Mesodermal cell (in vitro differentiated cells): ENCODE data around the gene MRPL51.
"Not testable (repeated sequence)": the region's sequence is repeated elsewhere in the genome, so short reads cannot be mapped to it uniquely, and the experiment has no call there.

Experiments used
- H3K27ac ChIP-seq: 2 replicates; pipeline ENCODE4 v1.7.0; 2013; ENCODE audit warnings: mild to moderate bottlenecking, low read depth, low read length, moderate library complexity; ENCODE audit not compliant: severe bottlenecking
- H3K36me3 ChIP-seq: 2 replicates; pipeline ENCODE4 v1.7.1; 2013; ENCODE audit warnings: mild to moderate bottlenecking, low read length, moderate library complexity; ENCODE audit not compliant: control insufficient read depth, insufficient read depth
- H3K4me1 ChIP-seq: one replicate; pipeline ENCODE4 v1.7.1; 2013; ENCODE audit warnings: mild to moderate bottlenecking, low read length; ENCODE audit not compliant: insufficient read depth, control insufficient read depth, poor library complexity, severe bottlenecking
- H3K4me3 ChIP-seq: 2 replicates; pipeline ENCODE4 v1.7.0; 2013; ENCODE audit warnings: low read length, control low read depth, mild to moderate bottlenecking; ENCODE audit not compliant: insufficient read depth, poor library complexity, severe bottlenecking; ENCODE audit errors: extremely low read depth
- H3K9me3 ChIP-seq: 2 replicates; pipeline ENCODE4 v1.7.1; 2013; ENCODE audit warnings: mild to moderate bottlenecking, low read length, moderate library complexity; ENCODE audit not compliant: control insufficient read depth
- WGBS, 2 experiments: methylation state at CpG; one replicate each; pipeline ENCODE4 v1.1.5; 2013; ENCODE audit warnings: missing lambda C conversion rate in 2 of 2; ENCODE audit not compliant: insufficient coverage in 2 of 2; 5-methylcytosine and 5-hydroxymethylcytosine counted together

The MRPL51 gene

GRCh38 chr12:6508087-6508486, 15.0 kb upstream of the MRPL51 start:
- H3K27ac ChIP-seq, result no peak overlapping the region
- 92 to 93% methylated on average over 4 of the region's 7 CpGs for WGBS, 2 experiments
- peaks cover 78% of the 10 kb centered on the region for H3K36me3 ChIP-seq

GRCh38 chr12:6507102-6507998, 14.3 kb upstream of the MRPL51 start:
- Histone ChIP-seq H3K4me3 (no peak overlapping the region), H3K4me1 (peaks cover 18% of the 10 kb centered on the region), H3K9me3 (no peaks in the 10 kb centered on the region), H3K36me3 (peaks cover 77% of the 10 kb centered on the region), H3K27ac (peak overlapping the region; percentile 48)
- WGBS, 2 experiments, result 67 to 84% methylated on average over 9 of the region's 12 CpGs

More at GRCh38 chr12:6508087-6508486, 15.0 kb upstream of the MRPL51 start:
- Histone ChIP-seq H3K9me3 (no peaks in the 10 kb centered on the region), H3K4me1 (peaks cover 18% of the 10 kb centered on the region), H3K4me3 (no peak overlapping the region)

- Histone ChIP-seq H3K4me3 (no peak overlapping the region), H3K4me1 (peaks cover 3% of the 10 kb centered on the region), H3K36me3 (peaks cover 95% of the 10 kb centered on the region), H3K27ac (no peak overlapping the region), H3K9me3 (no peaks in the 10 kb centered on the region)
- 98 to 100% methylated on average over 2 of the region's 2 CpGs for WGBS, 2 experiments
Observed at GRCh38 chr12:6500466-6500865, 7.4 kb upstream of the MRPL51 start.

DNA sequence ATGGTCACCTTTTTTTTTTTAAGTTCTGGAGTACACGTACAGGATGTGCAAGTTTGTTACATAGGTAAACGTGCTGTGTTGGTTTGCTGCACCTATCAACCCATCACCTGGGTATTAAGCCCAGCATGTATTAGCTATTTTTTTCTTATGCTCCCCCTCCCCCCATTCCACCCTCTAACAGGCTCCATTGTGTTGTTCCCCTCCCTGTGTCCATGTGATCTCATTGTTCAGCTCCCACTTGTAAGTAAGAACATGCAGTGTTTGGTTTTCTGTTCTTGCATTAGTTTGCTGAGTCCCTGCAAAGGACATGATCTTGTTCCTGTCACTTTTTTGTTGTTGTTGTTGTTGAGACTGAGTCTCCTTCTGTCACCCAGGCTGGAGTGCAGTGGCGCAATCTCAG, 4.2 kb upstream of the MRPL51 start:
- H3K4me1 ChIP-seq, H3K9me3 ChIP-seq, H3K27ac ChIP-seq, H3K4me3 ChIP-seq: not testable (repeated sequence)
- H3K36me3 ChIP-seq, result peaks cover 69% of the 10 kb centered on the region
- 100% methylated on average over 1 of the region's 3 CpGs; no CpG with 5 or more reads in 1 of the 2 experiments for WGBS, 2 experiments

DNA sequence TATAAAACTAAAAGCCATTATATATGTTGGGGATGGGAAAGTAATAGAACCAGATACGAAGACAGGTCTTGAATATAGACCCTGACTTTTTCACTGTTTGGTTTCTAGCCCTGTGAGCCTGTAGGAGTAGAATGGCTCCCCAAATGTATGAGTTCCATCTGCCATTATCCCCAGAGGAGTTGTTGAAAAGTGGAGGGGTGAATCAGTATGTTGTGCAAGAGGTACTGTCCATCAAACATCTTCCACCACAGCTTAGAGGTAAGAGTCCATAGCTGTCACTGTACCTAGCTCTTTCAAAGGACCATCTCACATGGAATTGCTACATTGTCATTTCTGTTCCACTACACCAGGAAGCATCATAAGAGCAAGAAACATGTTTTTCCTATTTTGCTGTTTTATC, 1.9 kb upstream of the MRPL51 start:
- Histone ChIP-seq H3K27ac (no peak overlapping the region), H3K36me3 (peaks cover 61% of the 10 kb centered on the region), H3K4me1 (peaks cover 11% of the 10 kb centered on the region), H3K4me3 (peak overlapping the region; percentile 87), H3K9me3 (no peaks in the 10 kb centered on the region)
- WGBS, 2 experiments, result 75 to 100% methylated on average over 1 of the region's 1 CpG

DNA sequence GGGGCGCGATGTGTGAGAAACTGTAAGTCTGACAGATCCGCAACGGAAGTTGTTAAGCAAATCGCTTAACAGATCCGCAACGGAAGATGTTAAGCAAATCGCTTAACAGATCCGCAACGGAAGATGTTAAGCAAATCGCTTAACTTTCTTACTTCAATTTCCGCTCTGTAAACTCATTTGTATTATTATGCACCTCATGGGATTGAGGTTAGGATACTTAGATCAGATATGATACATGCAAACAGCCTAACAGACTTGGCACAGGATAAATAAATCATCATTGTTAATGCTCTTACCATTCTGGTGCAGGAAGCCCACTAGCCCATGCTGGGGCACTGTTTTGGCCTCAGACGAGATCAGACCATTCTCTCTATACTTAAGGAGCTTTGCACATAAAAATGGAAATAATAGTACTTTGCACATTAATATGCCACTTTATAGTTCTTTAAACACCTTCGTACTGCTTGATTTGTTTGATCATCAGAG, 1.2 kb upstream of the MRPL51 start:
- H3K27ac ChIP-seq, result peak overlapping the region; percentile 77
- peaks cover 55% of the 10 kb centered on the region for H3K36me3 ChIP-seq
- H3K4me1 ChIP-seq, result peaks cover 11% of the 10 kb centered on the region
- H3K4me3 ChIP-seq, result peak overlapping the region; percentile 87
- H3K9me3 ChIP-seq, result no peaks in the 10 kb centered on the region
- WGBS, 2 experiments, result 3 to 8% methylated on average over 5 to 6 of the region's 14 CpGs

DNA sequence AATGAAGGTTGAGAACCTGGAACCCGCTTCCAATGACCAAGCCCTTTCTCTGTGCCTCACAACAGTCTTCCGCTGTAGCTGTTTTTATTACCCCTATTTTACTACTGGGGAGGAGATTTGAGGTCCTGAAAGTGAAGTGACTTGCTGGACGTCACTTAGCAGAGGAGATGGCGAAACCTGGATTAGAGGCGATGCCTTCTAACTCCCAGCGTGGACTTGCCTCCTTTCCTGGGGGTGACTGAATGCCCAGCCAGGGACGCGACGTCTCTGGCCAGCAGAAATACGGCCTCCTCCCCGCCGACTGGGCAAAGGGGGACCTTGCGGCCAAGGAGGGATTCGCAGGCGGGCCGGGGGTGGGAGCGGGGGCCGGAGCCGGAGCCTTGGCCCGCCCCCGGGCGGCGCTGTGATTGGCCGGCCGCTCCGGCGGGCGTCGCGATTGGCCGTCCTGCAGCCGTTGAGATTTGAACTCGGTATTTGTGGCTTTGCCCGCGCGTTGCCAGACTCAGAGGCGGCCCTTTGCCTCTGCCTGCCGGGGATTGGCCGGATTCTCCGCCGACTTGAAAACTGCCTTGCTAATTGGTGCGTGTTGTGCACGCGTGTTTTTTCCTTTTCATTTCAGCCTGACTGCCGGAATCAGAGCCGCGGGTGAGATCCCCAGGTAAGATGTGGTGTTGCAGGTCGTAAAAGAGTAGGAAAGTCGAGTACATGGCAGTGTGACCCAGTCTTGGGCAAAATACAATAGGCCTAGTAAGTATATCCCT, 615 bp upstream of the MRPL51 start, which contains the start of gene NCAPD2:
TSS of gene NCAPD2 (plus strand) at position 606 of the 761 bp plus-strand sequence. CDS start 997 bp downstream, outside the sequence.
- peak within 1 kb of the TSS; percentile 98 for H3K27ac ChIP-seq
- H3K36me3 ChIP-seq, result peaks cover 48% of the 10 kb centered on the region
- WGBS, 2 experiments, result 0% methylated on average over 43 of the region's 49 CpGs
- peaks cover 11% of the 10 kb centered on the region for H3K4me1 ChIP-seq
- H3K4me3 ChIP-seq, result peak within 1 kb of the TSS; percentile 87
- no peaks in the 10 kb centered on the region for H3K9me3 ChIP-seq

DNA sequence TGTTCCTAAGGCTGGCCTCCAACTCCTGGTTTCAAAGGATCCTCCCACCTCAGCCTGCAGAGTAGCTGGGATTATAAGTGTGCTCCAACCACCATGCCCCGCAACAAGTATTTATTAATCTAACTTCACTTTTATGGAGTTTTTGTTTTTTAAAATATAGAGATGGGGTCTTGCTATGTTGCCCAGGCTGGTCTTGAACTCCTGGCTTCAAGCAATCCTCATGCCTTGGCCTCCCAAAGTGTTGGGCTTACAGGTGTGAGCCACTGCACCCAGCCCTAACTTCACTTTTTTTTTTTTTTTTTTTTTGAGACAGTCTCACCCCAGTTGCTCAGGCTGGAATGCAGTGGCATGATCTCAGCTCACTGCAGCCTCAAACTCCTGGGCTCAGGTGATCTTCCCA, 2.4 kb downstream of the MRPL51 start:
- no CpG with 5 or more reads among the region's 1 CpG for WGBS, 2 experiments
- not testable (repeated sequence) for H3K27ac ChIP-seq, H3K9me3 ChIP-seq, H3K4me3 ChIP-seq
- peaks cover 11% of the 10 kb centered on the region for H3K4me1 ChIP-seq
- peaks cover 19% of the 10 kb centered on the region for H3K36me3 ChIP-seq

- Histone ChIP-seq H3K4me3 (no peak overlapping the region), H3K27ac (no peak overlapping the region), H3K36me3 (peaks cover 14% of the 10 kb centered on the region), H3K4me1 (peaks cover 8% of the 10 kb centered on the region), H3K9me3 (no peaks in the 10 kb centered on the region)
- 76 to 85% methylated on average over 3 to 4 of the region's 4 CpGs for WGBS, 2 experiments
Observed at GRCh38 chr12:6489449-6489848, 3.6 kb downstream of the MRPL51 start.

DNA sequence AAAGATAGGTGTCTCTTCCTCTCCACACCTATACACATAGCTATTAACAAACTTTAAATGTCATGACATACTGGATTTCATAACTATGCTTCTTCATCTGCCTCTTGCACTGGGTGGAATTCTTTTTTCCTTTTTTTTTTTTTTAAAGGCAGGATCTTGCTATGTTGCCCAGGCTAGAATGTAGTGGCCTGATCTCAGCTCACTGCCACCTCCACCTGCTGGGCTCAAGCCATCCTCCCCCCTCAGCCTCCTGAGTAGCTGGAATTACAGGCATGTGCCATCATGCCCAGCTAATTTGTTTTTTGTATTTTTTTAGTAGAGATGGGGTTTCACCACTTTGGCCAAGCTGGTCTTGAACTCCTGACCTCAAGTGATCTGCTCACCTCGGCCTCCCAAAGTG, 4.8 kb downstream of the MRPL51 start:
- Histone ChIP-seq H3K9me3 (no peaks in the 10 kb centered on the region), H3K36me3 (peaks cover 14% of the 10 kb centered on the region), H3K4me3 (no peak overlapping the region), H3K27ac (no peak overlapping the region), H3K4me1 (peaks cover 8% of the 10 kb centered on the region)
- 83 to 100% methylated on average over 1 of the region's 1 CpG for WGBS, 2 experiments
